HAP-1 (cell line): ENCODE results near the gene BLMH.
A peak's percentile ranks its signal among the peaks of the same experiment; 100 is the strongest.

Source experiments
- DNase-seq, 2 experiments: peaks; one replicate each; pipeline ENCODE4 v3.0.0-alpha.2; 2016 to 2020; ENCODE audit warnings: low spot score in 2 of 2
- H3K27me3 ChIP-seq: fragments of 250-450 bp; sonication (Bioruptor Pico); 2 replicates; pipeline ENCODE4 v1.5.1; 2020; ENCODE audit warnings: low read depth, mild to moderate bottlenecking, moderate library complexity
- H3K36me3 ChIP-seq: fragments of 250-450 bp; sonication (Bioruptor Pico); replicated peaks from 2 replicates; pipeline ENCODE4 v1.5.1; 2020; ENCODE audit warnings: mild to moderate bottlenecking
- H3K4me1 ChIP-seq: fragments of 250-450 bp; sonication (Bioruptor Pico); 2 replicates; pipeline ENCODE4 v1.5.1; 2020; ENCODE audit warnings: mild to moderate bottlenecking
- H3K4me3 ChIP-seq: fragments of 250-450 bp; sonication (Bioruptor Pico); 2 replicates; pipeline ENCODE4 v1.5.1; 2020; ENCODE audit warnings: mild to moderate bottlenecking, moderate library complexity
- H3K9me3 ChIP-seq: fragments of 250-450 bp; sonication (Bioruptor Pico); 2 replicates; pipeline ENCODE4 v1.5.1; 2020; ENCODE audit warnings: mild to moderate bottlenecking, moderate library complexity
- in situ Hi-C: fragments of 300-500 bp; cut with MboI; formaldehyde crosslinking; loops from 3 replicates; pipeline ENCODE4 v1.14.3; 2020; ENCODE audit warnings: low sequenced_read_pairs, inconsistent platforms, mixed read lengths

BLMH gene

GRCh38 chr17:30291543-30292285 lies at the start of gene BLMH:
Gene BLMH, minus strand, starts transcription at chr17:30291944. Its CDS starts 125 bp downstream, at chr17:30291819.
- in situ Hi-C loops = no loop called here

DNA sequence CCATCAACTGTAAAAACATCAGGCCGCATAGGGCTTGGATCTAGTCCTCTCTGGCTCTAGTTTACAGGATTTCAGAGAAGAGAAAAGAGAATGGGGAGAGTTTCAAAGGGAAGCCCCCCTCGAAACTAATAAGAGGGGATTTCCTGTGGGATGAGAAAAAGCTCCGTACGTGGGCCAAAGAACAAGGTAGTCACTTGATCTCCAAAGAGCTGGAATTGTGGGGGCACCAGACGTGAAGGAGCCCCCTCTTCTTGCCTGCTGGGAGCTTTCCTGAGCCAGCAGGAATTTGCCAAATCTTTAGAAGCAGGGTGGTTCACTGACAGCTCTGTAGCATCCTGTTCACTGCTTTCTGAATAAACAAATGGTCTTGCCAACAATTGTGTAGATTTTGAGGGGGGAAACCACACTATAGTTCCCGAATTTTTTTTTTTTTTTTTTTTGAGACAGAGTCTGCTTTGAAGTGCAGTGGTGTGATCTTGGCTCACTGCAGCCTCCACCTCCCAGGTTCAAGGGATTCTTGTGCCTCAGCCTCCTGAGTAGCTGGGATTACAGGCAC lies 49.1 kb upstream of the BLMH start:
- in situ Hi-C loops = no loop called here
- Histone ChIP-seq H3K4me3 (no peak overlapping the region), H3K27me3 (no peaks in the 10 kb centered on the region), H3K4me1 (peaks cover 11% of the 10 kb centered on the region), H3K36me3 (no peaks in the 10 kb centered on the region), H3K9me3 (no peaks in the 10 kb centered on the region)
- DNase-seq = no peak

More at GRCh38 chr17:30291543-30292285, at the start of gene BLMH:
- Histone ChIP-seq H3K4me3 (peak within 1 kb of the TSS; percentile 77), H3K36me3 (peaks cover 21% of the 10 kb centered on the region), H3K4me1 (peaks cover 13% of the 10 kb centered on the region), H3K27me3 (no peaks in the 10 kb centered on the region), H3K9me3 (no peaks in the 10 kb centered on the region)
- DNase-seq = peak; percentile 64 to 83

DNA sequence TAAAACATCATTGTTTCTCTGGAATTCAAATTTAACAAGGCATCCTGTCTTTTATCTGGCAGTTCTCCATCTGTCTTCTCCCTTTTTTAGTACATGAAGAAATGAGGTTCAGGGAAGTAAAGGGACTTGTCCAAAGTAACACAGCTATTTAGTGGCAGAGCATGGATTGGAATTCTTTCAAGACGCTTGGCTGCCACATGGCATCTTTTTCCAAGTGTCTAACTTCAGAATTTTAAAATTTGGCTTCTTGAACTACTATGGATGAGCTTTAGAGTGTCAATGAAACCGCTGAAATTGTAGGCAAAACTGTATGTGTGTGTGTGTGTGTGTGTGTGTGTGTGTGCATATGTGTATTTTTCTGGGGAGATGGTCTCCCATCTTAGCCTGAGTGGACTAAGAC lies 47.3 kb upstream of the BLMH start:
- Histone ChIP-seq H3K9me3 (no peaks in the 10 kb centered on the region), H3K4me1 (peaks cover 3% of the 10 kb centered on the region), H3K4me3 (no peak overlapping the region), H3K36me3 (no peaks in the 10 kb centered on the region), H3K27me3 (no peaks in the 10 kb centered on the region)
- in situ Hi-C loops = loop anchor here (10.0 kb wide), 1 partner anchor 234 kb away; no protein-coding TSS in a partner anchor
- no peak for DNase-seq

DNA sequence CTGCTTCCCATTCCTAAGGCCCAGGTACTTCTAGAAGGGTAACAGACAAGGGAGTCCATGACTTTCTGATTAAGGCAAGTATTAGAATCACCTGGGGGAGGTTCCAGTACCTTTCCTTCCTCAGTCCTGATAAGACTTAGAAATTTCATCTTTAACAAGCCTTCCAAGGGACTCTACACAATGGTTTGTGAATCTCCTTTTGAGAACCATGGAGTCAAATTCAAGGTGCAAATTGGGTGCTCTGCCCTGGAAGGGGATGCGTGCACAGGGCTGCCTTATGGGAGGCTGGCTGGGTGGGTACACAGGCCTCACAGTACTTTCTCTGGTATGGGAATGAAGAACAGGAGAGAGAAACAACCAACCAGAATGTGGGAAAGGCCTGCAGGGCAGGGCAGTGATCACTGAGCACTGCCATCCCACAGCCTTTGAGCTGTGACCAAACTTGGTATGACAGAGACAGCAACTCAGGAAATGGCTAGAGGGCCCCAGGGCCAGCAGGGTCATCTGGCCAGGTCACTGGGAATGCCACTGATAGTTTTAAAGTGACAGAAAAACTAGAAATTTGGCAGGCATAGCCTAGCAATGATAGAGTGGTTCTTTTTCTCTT lies 45.8 kb upstream of the BLMH start:
- DNase-seq = no peak
- H3K9me3 ChIP-seq = no peaks in the 10 kb centered on the region
- no peaks in the 10 kb centered on the region; the same call in 1 of the 2 replicates for H3K27me3 ChIP-seq
- in situ Hi-C loops = loop anchor here (10.0 kb wide), 1 partner anchor 233 kb away; no protein-coding TSS in a partner anchor
- H3K4me3 ChIP-seq = no peak overlapping the region
- H3K36me3 ChIP-seq = no peaks in the 10 kb centered on the region
- H3K4me1 ChIP-seq = peaks cover 3% of the 10 kb centered on the region

DNA sequence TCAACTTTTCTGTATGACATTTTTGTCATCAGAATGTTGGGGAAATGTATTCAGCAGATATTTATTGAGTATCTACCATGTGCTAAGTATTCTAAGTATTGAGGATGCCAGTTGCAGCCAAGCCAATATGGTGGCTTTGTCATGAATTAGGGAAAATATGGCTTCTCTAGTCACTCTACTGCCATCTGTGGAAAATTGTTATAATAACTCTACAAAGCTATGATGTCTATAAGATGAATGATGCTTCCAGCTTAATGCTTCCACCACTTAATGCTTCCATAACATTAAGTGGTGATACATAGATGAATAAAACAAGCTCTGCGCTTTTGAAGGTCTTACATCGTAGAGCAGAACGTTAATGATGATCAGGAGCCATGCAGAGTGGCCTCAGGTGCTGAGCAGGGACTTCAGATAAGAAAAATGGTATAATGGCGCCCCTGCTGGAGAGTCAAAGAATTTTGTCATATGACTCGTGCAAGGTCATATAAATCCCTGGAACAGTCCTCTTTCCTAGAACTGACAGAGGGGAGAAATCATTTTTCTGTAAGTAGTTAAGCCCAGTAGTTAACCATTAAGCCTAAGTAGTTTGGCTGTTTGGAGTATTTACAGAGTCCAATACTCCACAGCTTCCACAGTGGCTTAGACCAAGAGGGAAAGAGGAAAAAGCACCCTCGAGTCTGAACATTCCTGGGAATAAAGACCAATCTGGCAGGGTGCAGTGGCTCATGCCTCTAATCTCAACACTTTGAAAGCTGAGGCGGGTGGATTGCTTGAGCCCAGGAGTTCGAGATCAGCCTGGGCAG lies 44.8 kb upstream of the BLMH start:
- in situ Hi-C loops = loop anchor here (10.0 kb wide), 1 partner anchor 232 kb away; no protein-coding TSS in a partner anchor
- peak; percentile 79 to 80 for DNase-seq
- peaks cover 3% of the 10 kb centered on the region for H3K4me1 ChIP-seq
- H3K36me3 ChIP-seq = no peaks in the 10 kb centered on the region
- no peak overlapping the region for H3K4me3 ChIP-seq
- no peaks in the 10 kb centered on the region; the same call in 1 of the 2 replicates for H3K27me3 ChIP-seq
- no peaks in the 10 kb centered on the region for H3K9me3 ChIP-seq

- Histone ChIP-seq H3K4me3 (no peak overlapping the region), H3K9me3 (no peaks in the 10 kb centered on the region), H3K4me1 (no peaks in the 10 kb centered on the region), H3K27me3 (peaks cover 19% of the 10 kb centered on the region), H3K36me3 (no peaks in the 10 kb centered on the region)
- in situ Hi-C loops = loop anchor here (10.0 kb wide), 1 partner anchor 230 kb away; no protein-coding TSS in a partner anchor
- no peak for DNase-seq
Measured at GRCh38 chr17:30334421-30334820, 42.7 kb upstream of the BLMH start.

DNA sequence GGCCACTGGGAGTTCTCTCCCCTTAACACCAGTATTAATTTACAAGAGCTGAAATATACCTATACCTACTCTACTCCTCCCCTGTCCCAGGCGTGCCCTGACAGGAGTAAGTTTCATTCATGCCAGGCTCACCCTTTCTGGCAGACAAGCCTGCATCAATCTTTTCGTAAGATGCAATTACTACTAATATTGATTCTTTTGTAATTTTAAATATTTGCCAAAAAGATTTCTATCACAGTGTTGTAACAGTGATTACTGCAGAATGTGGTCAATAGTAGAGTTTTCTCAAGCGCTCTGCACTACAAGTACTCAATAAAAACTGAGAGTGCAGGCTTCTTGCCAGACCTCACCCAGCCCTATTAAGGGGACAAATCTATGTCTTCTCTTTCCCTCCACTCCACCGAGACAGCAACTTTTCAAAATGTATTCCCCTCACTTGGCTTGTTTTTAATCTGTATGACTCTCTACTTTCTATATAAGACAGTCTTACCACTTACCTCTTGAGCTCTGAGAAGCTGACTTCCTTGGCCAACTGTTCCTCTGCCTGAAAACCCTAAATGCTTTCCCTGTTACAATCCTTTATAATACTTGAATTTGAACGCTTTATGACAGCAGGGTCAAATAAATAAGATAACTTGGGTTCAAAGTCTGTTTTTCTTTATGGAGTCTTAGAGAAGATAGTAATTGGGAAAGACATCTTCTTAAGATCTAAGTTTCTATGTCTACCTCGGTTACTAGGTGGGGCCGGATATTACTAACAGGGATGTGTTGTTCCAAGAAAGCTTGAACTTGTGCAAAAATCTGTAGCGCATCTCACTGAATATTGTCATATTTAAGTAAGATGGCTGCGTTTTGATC lies 42.0 kb upstream of the BLMH start, which contains the start of gene TMIGD1:
TMIGD1 (minus strand) TSS at position 555 of the 858 bp plus-strand sequence. CDS start 1,924 bp downstream, outside the sequence.
- Histone ChIP-seq H3K27me3 (peaks cover 24% of the 10 kb centered on the region), H3K4me1 (no peaks in the 10 kb centered on the region), H3K36me3 (no peaks in the 10 kb centered on the region), H3K9me3 (no peaks in the 10 kb centered on the region), H3K4me3 (no peak within 1 kb of the TSS)
- DNase-seq = no peak
- in situ Hi-C loops = loop anchor here (10.0 kb wide), 1 partner anchor 229 kb away; no protein-coding TSS in a partner anchor

DNA sequence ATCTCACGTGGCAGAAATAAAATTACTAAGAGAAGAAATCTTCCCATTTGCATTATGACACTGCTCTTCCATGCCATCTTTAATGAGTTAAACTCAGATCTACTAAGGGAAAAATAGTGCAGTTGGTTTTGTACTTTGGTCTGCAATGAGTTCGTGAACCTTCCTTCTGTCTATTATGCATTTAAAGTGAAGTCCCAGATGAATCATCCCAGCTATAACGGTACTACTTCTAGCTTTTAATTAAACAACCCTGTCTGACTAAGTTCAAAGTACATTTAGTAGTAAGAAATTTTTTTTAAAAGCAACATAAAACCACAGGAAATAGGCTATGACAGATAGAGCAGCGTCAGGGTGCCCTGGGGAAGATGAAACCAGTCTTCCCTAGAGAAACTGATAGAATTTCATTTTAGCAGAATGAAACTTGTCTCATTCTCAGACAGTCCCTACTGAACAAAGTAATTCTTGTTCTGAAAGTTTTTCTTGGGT lies 40.4 kb upstream of the BLMH start:
- DNase-seq = no peak
- in situ Hi-C loops = loop anchor here (10.0 kb wide), 1 partner anchor 227 kb away; no protein-coding TSS in a partner anchor
- no peaks in the 10 kb centered on the region for H3K9me3 ChIP-seq
- no peaks in the 10 kb centered on the region for H3K36me3 ChIP-seq
- peaks cover 24% of the 10 kb centered on the region for H3K27me3 ChIP-seq
- H3K4me3 ChIP-seq = no peak overlapping the region
- peaks cover under 1% of the 10 kb centered on the region; the same call in 1 of the 2 replicates for H3K4me1 ChIP-seq

DNA sequence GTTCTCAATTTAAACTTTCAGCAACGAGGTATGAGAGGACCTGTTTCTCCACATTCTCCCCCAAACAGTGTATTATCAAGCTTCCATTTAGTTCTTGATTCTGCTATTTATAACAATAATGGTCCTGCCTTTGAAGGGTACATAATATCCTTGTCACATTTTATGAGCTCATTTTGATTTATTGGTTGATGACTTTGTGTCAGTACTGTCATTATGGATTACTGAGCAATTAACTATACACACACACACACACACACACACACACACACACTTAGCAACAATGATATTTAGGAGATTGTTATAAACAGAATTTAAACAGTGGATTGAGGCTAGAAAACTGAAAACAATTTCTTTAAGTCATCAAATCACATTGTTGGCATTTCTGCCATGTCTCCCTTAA lies 35.1 kb upstream of the BLMH start:
- Histone ChIP-seq H3K36me3 (no peaks in the 10 kb centered on the region), H3K9me3 (no peaks in the 10 kb centered on the region), H3K4me3 (no peak overlapping the region), H3K4me1 (peaks cover 13% of the 10 kb centered on the region), H3K27me3 (peaks cover 39% of the 10 kb centered on the region)
- peak in 1 of 2 experiments; percentile 45 for DNase-seq
- in situ Hi-C loops = no loop called here

- DNase-seq = no peak
- Histone ChIP-seq H3K4me3 (no peak overlapping the region), H3K36me3 (no peaks in the 10 kb centered on the region), H3K27me3 (peaks cover 22% of the 10 kb centered on the region), H3K4me1 (peaks cover 13% of the 10 kb centered on the region), H3K9me3 (no peaks in the 10 kb centered on the region)
- in situ Hi-C loops = no loop called here
Measured at GRCh38 chr17:30324723-30325122, 33.0 kb upstream of the BLMH start.

DNA sequence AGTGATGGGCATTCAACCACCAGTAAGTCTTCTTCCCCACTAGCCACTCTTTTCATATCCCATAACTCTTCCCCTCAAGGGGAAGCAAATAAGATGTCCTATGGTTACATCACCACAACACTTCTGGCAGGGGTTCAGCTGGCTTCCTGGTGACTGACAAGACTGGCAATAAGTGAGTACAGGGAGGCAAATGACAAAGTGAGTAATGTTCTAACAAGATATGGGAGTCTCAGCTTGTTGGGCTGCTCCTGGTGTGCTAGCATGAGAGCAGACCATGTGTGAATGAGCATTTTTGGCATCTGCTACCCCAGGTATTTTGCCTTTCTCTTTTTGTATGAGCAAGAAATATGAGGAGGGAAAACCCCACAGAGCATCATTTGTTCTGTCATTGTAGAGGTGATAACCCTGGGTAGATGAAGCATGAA lies 32.2 kb upstream of the BLMH start:
- in situ Hi-C loops = no loop called here
- H3K4me3 ChIP-seq = no peak overlapping the region
- no peaks in the 10 kb centered on the region for H3K9me3 ChIP-seq
- H3K27me3 ChIP-seq = peaks cover 15% of the 10 kb centered on the region
- no peak for DNase-seq
- H3K4me1 ChIP-seq = peaks cover 13% of the 10 kb centered on the region
- no peaks in the 10 kb centered on the region for H3K36me3 ChIP-seq

DNA sequence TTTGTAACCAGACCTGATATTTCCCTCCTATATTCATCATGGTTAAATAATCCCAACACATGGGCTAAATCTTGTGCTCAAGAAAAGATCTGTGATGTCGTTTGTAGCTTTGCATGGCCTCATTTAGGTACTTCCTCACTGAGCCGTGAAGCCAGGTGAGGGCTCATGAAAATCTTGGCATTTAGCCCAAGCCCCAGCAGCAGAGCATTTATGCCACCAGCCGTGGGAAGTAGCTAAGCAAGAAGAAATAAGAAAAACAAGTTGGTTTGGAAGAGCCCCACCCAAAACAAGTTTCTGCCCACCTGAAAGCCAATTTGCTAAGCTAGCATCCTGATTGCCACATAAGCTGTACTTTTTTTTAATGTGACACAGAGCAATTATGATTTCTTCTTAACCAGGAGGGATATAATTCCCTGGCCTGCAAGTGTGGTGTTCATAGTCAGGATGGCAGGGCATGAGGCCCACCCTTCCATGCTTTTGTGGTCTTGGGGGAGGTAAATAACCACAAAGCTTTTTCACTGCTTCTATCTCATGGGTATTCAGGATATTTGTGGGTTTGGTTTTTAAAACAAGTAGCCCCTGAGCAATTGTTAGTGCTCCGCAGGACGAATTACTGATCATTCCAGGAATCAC lies 31.6 kb upstream of the BLMH start:
- Histone ChIP-seq H3K4me1 (peaks cover 13% of the 10 kb centered on the region), H3K4me3 (no peak overlapping the region), H3K9me3 (no peaks in the 10 kb centered on the region), H3K36me3 (no peaks in the 10 kb centered on the region), H3K27me3 (peaks cover 14% of the 10 kb centered on the region)
- in situ Hi-C loops = no loop called here
- DNase-seq = peak in 1 of 2 experiments; percentile 18
